Tibial nerve (tissue), 3 donors: ENCODE data around the gene FAHD2A.

Experiments used
- CTCF ChIP-seq, 5 experiments: fragments of 200-600 bp in 3 of 5; fragments of 450-650 bp in 2 of 5; sonication (generic) in 3 of 5; IDR thresholded peaks; one replicate each; pipeline ENCODE4 v1.5.1; 2016 to 2019; ENCODE audit warnings: antibody characterized with exemption in 5 of 5, mild to moderate bottlenecking in 3 of 5, moderate library complexity in 2 of 5
- POLR2A ChIP-seq, 2 donors: fragments of 450-650 bp; IDR thresholded peaks; one replicate each; pipeline ENCODE4 v1.6.1; 2017; ENCODE audit warnings: antibody characterized with exemption in 2 of 2, mild to moderate bottlenecking in 2 of 2, moderate library complexity in 2 of 2

GRCh38 chr2:95381212-95382191, 21.0 kb upstream of the FAHD2A start:
- TF ChIP-seq CTCF (IDR thresholded peaks at IDR 0.05) (no peak), POLR2A (IDR thresholded peaks at IDR 0.05) (no peak)
